K562 (cell line): Measurements from ENCODE around the gene ATP8B2. TPM values are rescaled to one million over a fixed set of nuclear protein-coding genes. Genes with fewer than 3 reads are reported as not detected.

ENCODE experiments used
- CBX2 ChIP-seq: fragments of 200-600 bp; sonication (generic); IDR thresholded peaks from one replicate; pipeline ENCODE4 v1.6.1; 2012; ENCODE audit warnings: mild to moderate bottlenecking, low read length, inconsistent platforms; ENCODE audit not compliant: insufficient read depth, poor library complexity, severe bottlenecking
- EWSR1 ChIP-seq: fragments of 450-650 bp; IDR thresholded peaks from 2 replicates; pipeline ENCODE4 v1.6.1; 2018; ENCODE audit warnings: borderline replicate concordance, mild to moderate bottlenecking, low read depth, moderate library complexity; ENCODE audit not compliant: partially characterized antibody
- HDAC2 ChIP-seq: fragments of 450-650 bp; IDR thresholded peaks from 2 replicates; pipeline ENCODE4 v1.6.1; 2016; ENCODE audit warnings: mild to moderate bottlenecking
- KDM1A ChIP-seq, 2 experiments: fragments of 450-650 bp; IDR thresholded peaks; 2 replicates each; pipeline ENCODE4 v1.6.1; 2016; ENCODE audit warnings: mild to moderate bottlenecking in 2 of 2
- LCOR ChIP-seq: sonication (generic); formaldehyde crosslinking; IDR thresholded peaks from 2 replicates; pipeline ENCODE4 v1.8.0; 2022; ENCODE audit warnings: mild to moderate bottlenecking, missing genetic modification reagents
- RBFOX2 ChIP-seq: fragments of 200-400 bp; formaldehyde crosslinking; IDR thresholded peaks from 2 replicates; pipeline ENCODE4 v1.6.1; 2017; ENCODE audit warnings: low read depth, mild to moderate bottlenecking, low read length, moderate library complexity
- ZNF224 ChIP-seq: sonication (generic); formaldehyde crosslinking; IDR thresholded peaks from 2 replicates; pipeline ENCODE4 v1.8.0; 2022; ENCODE audit warnings: mild to moderate bottlenecking, missing genetic modification reagents
- ZNF444 ChIP-seq: fragments of 250-450 bp; sonication (Bioruptor Pico); IDR thresholded peaks from 2 replicates; pipeline ENCODE4 v1.4.0; 2020; ENCODE audit warnings: mild to moderate bottlenecking, moderate library complexity
- ZNF57 ChIP-seq: fragments of 450-650 bp; formaldehyde crosslinking; IDR thresholded peaks from 2 replicates; pipeline ENCODE4 v1.4.0; 2020; ENCODE audit warnings: mild to moderate bottlenecking, moderate library complexity
- ZNF589 ChIP-seq: fragments of 200-800 bp; sonication (Bioruptor generic); IDR thresholded peaks from 2 replicates; pipeline ENCODE4 v1.6.1; 2016; ENCODE audit warnings: low read depth, missing genetic modification characterization, missing compliant biosample characterization
- ZNF764 ChIP-seq: fragments of 250-450 bp; sonication (Bioruptor Pico); IDR thresholded peaks from 2 replicates; pipeline ENCODE4 v1.4.0; 2020; ENCODE audit warnings: low read depth, mild to moderate bottlenecking, moderate library complexity
- ZNF785 ChIP-seq: fragments of 250-450 bp; sonication (Bioruptor Pico); IDR thresholded peaks from 2 replicates; pipeline ENCODE4 v1.4.0; 2020; ENCODE audit warnings: mild to moderate bottlenecking
- ZNF830 ChIP-seq: fragments of 250-450 bp; sonication (Bioruptor Pico); IDR thresholded peaks from 2 replicates; pipeline ENCODE4 v1.5.0; 2021; ENCODE audit warnings: mild to moderate bottlenecking
- polyA plus RNA-seq, 8 experiments: library from polyadenylated mRNA; depleted of rRNA in 4 of 8; stranded (reverse) in 5 of 8; unstranded in 3 of 8; fragments of >200 nt; fragmentation: Nextera tagmentation in 2 of 8; fragmentation: Illumina TruSeq in 1 of 8; extraction: Ambion mirVana in 2 of 8; extraction: Trizol in 1 of 8; gene quantifications; 2 replicates each; pipeline versions ENCODE4 v1.2.1 to v1.2.3, GENCODE V29; 2011 to 2014; ENCODE audit warnings: inconsistent platforms in 1 of 8, missing spikeins in 1 of 8
- total RNA-seq, 7 experiments: library from RNA; depleted of rRNA in 6 of 7; stranded (reverse); fragments of >200 nt in 6 of 7; fragmentation: Illumina TruSeq in 2 of 7; extraction: Trizol in 2 of 7; gene quantifications; 2 replicates each; pipeline versions ENCODE4 v1.2.1 to v1.2.3, GENCODE V29; 2011 to 2021; ENCODE audit warnings: low replicate concordance in 1 of 7
- TF ChIP-seq, protein P1 (sequence below), 2 experiments: fragments of 200-800 bp in 1 of 2; sonication (Bioruptor generic) in 1 of 2; sonication (generic) in 1 of 2; formaldehyde crosslinking in 1 of 2; IDR thresholded peaks in 1 of 2; conservative IDR thresholded peaks in 1 of 2; 2 replicates each; pipeline versions ENCODE4 v1.5.0 to v1.6.1; 2016 to 2020; ENCODE audit warnings: missing compliant biosample characterization in 1 of 2, missing genetic modification characterization in 1 of 2, missing genetic modification reagents in 1 of 2
- TF ChIP-seq, protein P2 (sequence below): sonication (generic); formaldehyde crosslinking; IDR thresholded peaks from 2 replicates; pipeline ENCODE4 v1.4.0; 2020; ENCODE audit warnings: mild to moderate bottlenecking, missing genetic modification reagents
- TF ChIP-seq, protein P3 (sequence below): fragments of 250-450 bp; sonication (Bioruptor Pico); IDR thresholded peaks from 2 replicates; pipeline ENCODE4 v1.5.0; 2021
- TF ChIP-seq, protein P4 (sequence below): fragments of 450-650 bp; IDR thresholded peaks from 2 replicates; pipeline ENCODE4 v1.6.1; 2018; ENCODE audit not compliant: partially characterized antibody

The ATP8B2 gene
- total and polyA plus RNA-seq, 9 of the 15 experiments (the other 6 are each of a cell fraction or from before 2014, with no cell fraction given): 0.27 to 33.2 (median 18.4) TPM

DNA sequence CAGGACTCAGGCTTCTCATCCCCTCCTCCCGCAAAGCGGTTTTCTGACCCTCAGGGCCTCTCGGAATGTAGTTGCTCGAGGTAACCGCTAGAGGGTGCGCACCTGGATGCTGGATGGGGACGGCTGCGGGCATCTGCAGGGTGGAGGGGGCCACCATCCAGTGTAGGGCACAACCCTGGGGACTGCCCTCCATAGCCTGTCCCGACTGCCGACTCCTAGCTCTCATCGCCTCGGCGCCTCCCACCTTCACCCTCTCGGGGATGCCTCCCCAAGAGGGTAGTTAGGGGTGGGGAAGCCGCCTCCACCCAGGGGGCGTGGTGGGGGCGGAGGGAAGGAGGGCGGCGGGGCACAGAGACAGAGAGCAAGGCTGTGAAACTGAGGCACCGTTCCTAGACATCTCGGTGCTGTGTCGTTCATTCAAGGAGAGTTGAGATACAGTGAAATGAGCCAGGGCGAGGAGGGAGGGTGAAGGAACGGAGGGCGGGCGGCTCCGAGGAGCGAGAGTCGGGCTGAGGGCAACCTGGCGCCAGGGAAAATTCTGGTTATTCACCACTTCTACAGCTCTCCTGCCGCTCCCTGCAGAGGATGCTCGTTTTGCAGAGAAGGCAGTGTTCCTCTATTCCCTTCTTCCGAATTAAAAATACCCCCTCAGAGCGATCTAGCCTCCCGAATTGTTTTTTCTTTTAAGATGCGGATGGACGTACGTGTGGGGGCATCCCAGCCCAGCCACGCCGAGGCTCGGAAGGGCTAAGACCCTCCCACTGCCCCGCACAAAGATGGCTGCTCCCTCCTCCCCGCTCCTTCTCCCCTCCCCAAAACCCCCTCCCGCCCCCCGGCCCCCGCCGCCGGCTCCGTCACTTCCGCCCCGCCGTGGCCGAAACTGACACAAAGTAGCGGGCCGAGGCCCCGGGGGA is at the start of gene ATP8B2 (continued):
- no peak for TF ChIP-seq ZNF785 (CRISPR knock-in tag)
- peak in 1 of 2 experiments; percentile 56; a peak in 1 of 4 replicates for TF ChIP-seq KDM1A (IDR thresholded peaks at IDR 0.05)
- no peak for TF ChIP-seq CBX2
- TF ChIP-seq EWSR1: no peak
- TF ChIP-seq ZNF444 (CRISPR knock-in tag): no peak
- TF ChIP-seq ZNF224: no peak
- TF ChIP-seq ZNF764: no peak
- TF ChIP-seq HDAC2: 0 out of 2 replicates have a peak, but pooled peaks have one; percentile 65
- TF ChIP-seq LCOR (CRISPR knock-in tag): peak; percentile 50; the same call in 1 of the 2 replicates
- no peak for TF ChIP-seq ZNF589 (CRISPR knock-in tag)
- TF ChIP-seq, protein P1, sequence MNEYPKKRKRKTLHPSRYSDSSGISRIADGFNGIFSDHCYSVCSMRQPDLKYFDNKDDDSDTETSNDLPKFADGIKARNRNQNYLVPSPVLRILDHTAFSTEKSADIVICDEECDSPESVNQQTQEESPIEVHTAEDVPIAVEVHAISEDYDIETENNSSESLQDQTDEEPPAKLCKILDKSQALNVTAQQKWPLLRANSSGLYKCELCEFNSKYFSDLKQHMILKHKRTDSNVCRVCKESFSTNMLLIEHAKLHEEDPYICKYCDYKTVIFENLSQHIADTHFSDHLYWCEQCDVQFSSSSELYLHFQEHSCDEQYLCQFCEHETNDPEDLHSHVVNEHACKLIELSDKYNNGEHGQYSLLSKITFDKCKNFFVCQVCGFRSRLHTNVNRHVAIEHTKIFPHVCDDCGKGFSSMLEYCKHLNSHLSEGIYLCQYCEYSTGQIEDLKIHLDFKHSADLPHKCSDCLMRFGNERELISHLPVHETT (CRISPR knock-in tag; conservative IDR thresholded peaks at IDR 0.05 in 1 of 2, IDR thresholded peaks at IDR 0.05 in 1 of 2): no peak
- TF ChIP-seq, protein P2, sequence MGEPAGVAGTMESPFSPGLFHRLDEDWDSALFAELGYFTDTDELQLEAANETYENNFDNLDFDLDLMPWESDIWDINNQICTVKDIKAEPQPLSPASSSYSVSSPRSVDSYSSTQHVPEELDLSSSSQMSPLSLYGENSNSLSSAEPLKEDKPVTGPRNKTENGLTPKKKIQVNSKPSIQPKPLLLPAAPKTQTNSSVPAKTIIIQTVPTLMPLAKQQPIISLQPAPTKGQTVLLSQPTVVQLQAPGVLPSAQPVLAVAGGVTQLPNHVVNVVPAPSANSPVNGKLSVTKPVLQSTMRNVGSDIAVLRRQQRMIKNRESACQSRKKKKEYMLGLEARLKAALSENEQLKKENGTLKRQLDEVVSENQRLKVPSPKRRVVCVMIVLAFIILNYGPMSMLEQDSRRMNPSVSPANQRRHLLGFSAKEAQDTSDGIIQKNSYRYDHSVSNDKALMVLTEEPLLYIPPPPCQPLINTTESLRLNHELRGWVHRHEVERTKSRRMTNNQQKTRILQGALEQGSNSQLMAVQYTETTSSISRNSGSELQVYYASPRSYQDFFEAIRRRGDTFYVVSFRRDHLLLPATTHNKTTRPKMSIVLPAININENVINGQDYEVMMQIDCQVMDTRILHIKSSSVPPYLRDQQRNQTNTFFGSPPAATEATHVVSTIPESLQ (CRISPR knock-in tag): no peak
- TF ChIP-seq, protein P3, sequence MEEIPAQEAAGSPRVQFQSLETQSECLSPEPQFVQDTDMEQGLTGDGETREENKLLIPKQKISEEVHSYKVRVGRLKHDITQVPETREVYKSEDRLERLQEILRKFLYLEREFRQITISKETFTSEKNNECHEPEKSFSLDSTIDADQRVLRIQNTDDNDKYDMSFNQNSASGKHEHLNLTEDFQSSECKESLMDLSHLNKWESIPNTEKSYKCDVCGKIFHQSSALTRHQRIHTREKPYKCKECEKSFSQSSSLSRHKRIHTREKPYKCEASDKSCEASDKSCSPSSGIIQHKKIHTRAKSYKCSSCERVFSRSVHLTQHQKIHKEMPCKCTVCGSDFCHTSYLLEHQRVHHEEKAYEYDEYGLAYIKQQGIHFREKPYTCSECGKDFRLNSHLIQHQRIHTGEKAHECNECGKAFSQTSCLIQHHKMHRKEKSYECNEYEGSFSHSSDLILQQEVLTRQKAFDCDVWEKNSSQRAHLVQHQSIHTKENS (CRISPR knock-in tag): no peak
- TF ChIP-seq, protein P4, sequence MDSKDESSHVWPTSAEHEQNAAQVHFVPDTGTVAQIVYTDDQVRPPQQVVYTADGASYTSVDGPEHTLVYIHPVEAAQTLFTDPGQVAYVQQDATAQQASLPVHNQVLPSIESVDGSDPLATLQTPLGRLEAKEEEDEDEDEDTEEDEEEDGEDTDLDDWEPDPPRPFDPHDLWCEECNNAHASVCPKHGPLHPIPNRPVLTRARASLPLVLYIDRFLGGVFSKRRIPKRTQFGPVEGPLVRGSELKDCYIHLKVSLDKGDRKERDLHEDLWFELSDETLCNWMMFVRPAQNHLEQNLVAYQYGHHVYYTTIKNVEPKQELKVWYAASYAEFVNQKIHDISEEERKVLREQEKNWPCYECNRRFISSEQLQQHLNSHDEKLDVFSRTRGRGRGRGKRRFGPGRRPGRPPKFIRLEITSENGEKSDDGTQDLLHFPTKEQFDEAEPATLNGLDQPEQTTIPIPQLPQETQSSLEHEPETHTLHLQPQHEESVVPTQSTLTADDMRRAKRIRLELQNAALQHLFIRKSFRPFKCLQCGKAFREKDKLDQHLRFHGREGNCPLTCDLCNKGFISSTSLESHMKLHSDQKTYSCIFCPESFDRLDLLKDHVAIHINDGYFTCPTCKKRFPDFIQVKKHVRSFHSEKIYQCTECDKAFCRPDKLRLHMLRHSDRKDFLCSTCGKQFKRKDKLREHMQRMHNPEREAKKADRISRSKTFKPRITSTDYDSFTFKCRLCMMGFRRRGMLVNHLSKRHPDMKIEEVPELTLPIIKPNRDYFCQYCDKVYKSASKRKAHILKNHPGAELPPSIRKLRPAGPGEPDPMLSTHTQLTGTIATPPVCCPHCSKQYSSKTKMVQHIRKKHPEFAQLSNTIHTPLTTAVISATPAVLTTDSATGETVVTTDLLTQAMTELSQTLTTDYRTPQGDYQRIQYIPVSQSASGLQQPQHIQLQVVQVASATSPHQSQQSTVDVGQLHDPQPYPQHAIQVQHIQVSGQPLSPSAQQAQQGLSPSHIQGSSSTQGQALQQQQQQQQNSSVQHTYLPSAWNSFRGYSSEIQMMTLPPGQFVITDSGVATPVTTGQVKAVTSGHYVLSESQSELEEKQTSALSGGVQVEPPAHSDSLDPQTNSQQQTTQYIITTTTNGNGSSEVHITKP: no peak
- no peak for TF ChIP-seq ZNF830 (CRISPR knock-in tag)
- no peak for TF ChIP-seq ZNF57 (CRISPR knock-in tag)
- no peak; the same call in 1 of the 2 replicates for TF ChIP-seq RBFOX2
